Endothelial cell of umbilical vein (primary cell): ENCODE results near the gene COL21A1. TPM values are rescaled to one million over a fixed set of nuclear protein-coding genes. Genes with fewer than 3 reads are reported as not detected.

Experiments
- BruUV-seq: library from RNA; stranded (reverse); fragments of 400-500 nt; replicated peaks from 2 replicates; lab custom pipeline; 2021; lab: Mats Ljungman, UMichigan
- CTCF ChIA-PET: fragments of 300-600, 350-600 bp; sonication (Branson Sonifier 250); formaldehyde crosslinking; loops from one replicate; lab custom pipeline; 2021; ENCODE audit warnings: antibody characterized with exemption, inconsistent platforms; lab: Charles Lee
- POLR2A ChIA-PET: fragments of 300-600, 350-600 bp; sonication (Branson Sonifier 250); formaldehyde crosslinking; loops from one replicate; lab custom pipeline; 2021; ENCODE audit warnings: antibody characterized with exemption, inconsistent platforms; lab: Charles Lee
- DNase-seq: peaks from one replicate; pipeline ENCODE4 v3.0.0-alpha.2; 2011; ENCODE audit warnings: low read depth, low spot score
- FAIRE-seq: peaks from 2 replicates; lab custom pipeline; 2011; peaks lifted over from hg19 to GRCh38; lab: Jason Lieb, UNC
- H2AFZ ChIP-seq: 2 replicates; pipeline ENCODE4 v1.6.0; 2012; ENCODE audit warnings: low read depth, low read length, control low read depth, inconsistent platforms
- H3K27ac ChIP-seq: 2 replicates; pipeline ENCODE4 v1.5.1; 2011; ENCODE audit warnings: low read depth, mild to moderate bottlenecking, control low read depth, low read length, moderate library complexity; ENCODE audit not compliant: insufficient read depth
- H3K27me3 ChIP-seq, 2 experiments: 2 replicates each; pipeline versions ENCODE4 v1.6.0 to v1.6.1; 2011; ENCODE audit warnings: low read length in 2 of 2, mixed read lengths in 1 of 2; ENCODE audit not compliant: control insufficient read depth in 2 of 2, insufficient read depth in 2 of 2
- H3K36me3 ChIP-seq, 2 experiments: 2 replicates in 1 of 2; 3 replicates in 1 of 2; pipeline ENCODE4 v1.5.1; 2011; ENCODE audit warnings: low read length in 2 of 2, mild to moderate bottlenecking in 1 of 2, moderate library complexity in 1 of 2; ENCODE audit not compliant: control insufficient read depth in 2 of 2, insufficient read depth in 2 of 2; ENCODE audit errors: extremely low read depth in 1 of 2
- H3K4me1 ChIP-seq: 3 replicates; pipeline ENCODE4 v1.5.1; 2011; ENCODE audit warnings: mild to moderate bottlenecking, low read length; ENCODE audit not compliant: control insufficient read depth, insufficient read depth; ENCODE audit errors: extremely low read depth
- H3K4me2 ChIP-seq: 2 replicates; pipeline ENCODE4 v1.6.1; 2011; ENCODE audit warnings: low read length, control low read depth, mixed read lengths; ENCODE audit not compliant: insufficient read depth
- H3K4me3 ChIP-seq, 3 experiments: fragments of 200-600 bp in 1 of 3; sonication (generic), shearing (Covaris generic) in 1 of 3; replicated peaks in 1 of 3; 2 replicates each; pipeline ENCODE4 v1.5.1; 2011 to 2016; ENCODE audit warnings: control low read depth in 3 of 3, low read length in 3 of 3, mild to moderate bottlenecking in 2 of 3, inconsistent platforms in 1 of 3, low read depth in 1 of 3, moderate library complexity in 1 of 3; ENCODE audit not compliant: insufficient read depth in 1 of 3
- H3K79me2 ChIP-seq: 2 replicates; pipeline ENCODE4 v1.6.0; 2012; ENCODE audit warnings: low read length, inconsistent platforms; ENCODE audit not compliant: control insufficient read depth, insufficient read depth
- H3K9ac ChIP-seq: replicated peaks from 2 replicates; pipeline ENCODE3; 2011; ENCODE audit warnings: low read length, control low read depth; ENCODE audit not compliant: insufficient read depth; ENCODE audit errors: extremely low read depth
- H3K9me1 ChIP-seq: replicated peaks from 3 replicates; pipeline ENCODE4 v1.6.0; 2011; ENCODE audit warnings: mild to moderate bottlenecking, low read length; ENCODE audit not compliant: control insufficient read depth, insufficient read depth; ENCODE audit errors: extremely low read depth
- H3K9me3 ChIP-seq: replicated peaks from 2 replicates; pipeline ENCODE4 v1.5.1; 2012; ENCODE audit warnings: low read length, inconsistent platforms; ENCODE audit not compliant: control insufficient read depth, insufficient read depth
- H4K20me1 ChIP-seq: replicated peaks from 2 replicates; pipeline ENCODE3; 2011; ENCODE audit warnings: mild to moderate bottlenecking, low read length; ENCODE audit not compliant: control insufficient read depth, insufficient read depth; ENCODE audit errors: extremely low read depth
- EZH2 ChIP-seq: IDR thresholded peaks from 2 replicates; pipeline ENCODE4 v1.6.1; 2012; ENCODE audit warnings: borderline replicate concordance, low read depth, mild to moderate bottlenecking, moderate library complexity, low read length, inconsistent platforms; ENCODE audit not compliant: severe bottlenecking
- FOS ChIP-seq: IDR thresholded peaks from 2 replicates; pipeline ENCODE4 v1.6.1; 2011; ENCODE audit warnings: mild to moderate bottlenecking, low read length, moderate library complexity, borderline replicate concordance; ENCODE audit not compliant: insufficient read depth
- GATA2 ChIP-seq: IDR thresholded peaks from 2 replicates; pipeline ENCODE4 v1.7.0; 2011; ENCODE audit warnings: low read depth, mild to moderate bottlenecking, moderate library complexity, mixed read lengths, low read length; ENCODE audit not compliant: insufficient read length, insufficient read depth
- JUN ChIP-seq: IDR thresholded peaks from 2 replicates; pipeline ENCODE4 v1.6.1; 2011; ENCODE audit warnings: borderline replicate concordance, low read depth; ENCODE audit not compliant: insufficient read length, insufficient read depth
- MAX ChIP-seq: IDR thresholded peaks from 2 replicates; pipeline ENCODE4 v1.6.1; 2011; ENCODE audit not compliant: insufficient read depth, insufficient read length
- MYC ChIP-seq: IDR thresholded peaks from one replicate; pipeline ENCODE4 v1.6.1; 2011; ENCODE audit warnings: mild to moderate bottlenecking, low read depth, low read length
- POLR2A ChIP-seq: IDR thresholded peaks from 2 replicates; pipeline ENCODE4 v1.6.1; 2012; ENCODE audit warnings: low read depth, mild to moderate bottlenecking, control low read depth, low read length
- POLR2AphosphoS5 ChIP-seq: IDR thresholded peaks from 2 replicates; pipeline ENCODE4 v1.6.1; 2012; ENCODE audit warnings: low read depth, mild to moderate bottlenecking, control low read depth, low read length, moderate library complexity; ENCODE audit not compliant: insufficient read depth
- dilution Hi-C: fragments of 300-500 bp; cut with MboI; formaldehyde crosslinking; loops from one replicate; pipeline ENCODE4 v1.15.0; 2019; ENCODE audit warnings: low sequenced_read_pairs; ENCODE audit not compliant: extremely low pct_ligation_motif_present
- intact Hi-C: fragments of 100-400 bp; cut with micrococcal nuclease; formaldehyde crosslinking; loops from one replicate; pipeline ENCODE4 v1.10.0; 2022
- polyA plus RNA-seq, 4 experiments: library from polyadenylated mRNA; depleted of rRNA in 3 of 4; stranded (reverse) in 3 of 4; unstranded in 1 of 4; fragments of >200 nt; gene quantifications; 2 replicates each; pipeline versions ENCODE4 v1.2.1 to v1.2.3, GENCODE V29; 2011 to 2012; ENCODE audit warnings: missing spikeins in 1 of 4
- total RNA-seq: library from RNA; stranded (reverse); gene quantifications from 2 replicates; pipeline ENCODE4 v1.2.3, GENCODE V29; 2021

COL21A1 gene
- total and polyA plus RNA-seq, 2 donors (not counting 3 experiments of a cell fraction or from before 2014, with no cell fraction given): 0.22 to 1.4 TPM

DNA sequence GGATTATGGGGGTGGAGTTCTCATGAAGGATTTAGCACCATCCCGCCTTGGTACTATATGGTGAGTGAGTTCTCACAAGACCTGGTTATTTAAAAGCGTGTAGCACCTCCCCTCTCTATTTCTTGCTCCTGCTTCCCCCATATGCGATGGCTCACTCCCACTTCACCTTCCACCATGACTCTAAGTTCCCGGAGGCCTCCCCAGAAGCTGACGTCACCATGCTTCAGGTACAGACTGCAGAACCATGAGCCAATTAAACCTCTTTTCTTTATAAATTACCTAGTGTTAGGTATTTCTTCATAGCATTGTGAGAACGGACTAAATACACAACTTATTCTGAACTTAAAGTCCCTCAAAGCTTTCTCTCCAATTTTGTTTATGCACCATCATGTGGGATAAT lies 208.6 kb downstream of the COL21A1 start:
- CTCF ChIA-PET: no interaction called here
- intact Hi-C loops: no loop called here

GRCh38 chr6:56037601-56038000 lies 209.8 kb downstream of the COL21A1 start:
- no TSS peak for BruUV-seq
- no peak for FAIRE-seq

More for the DNA sequence above, 208.6 kb downstream of the COL21A1 start:
- POLR2A ChIA-PET: no interaction called here
- Histone ChIP-seq H4K20me1 (no peaks in the 10 kb centered on the region), H3K79me2 (no peaks in the 10 kb centered on the region), H3K36me3 (no peaks in the 10 kb centered on the region), H3K4me2 (no peak overlapping the region), H3K4me3 (no peak overlapping the region), H3K9me3 (no peaks in the 10 kb centered on the region), H3K4me1 (peaks cover 6% of the 10 kb centered on the region), H3K27me3 (no peaks in the 10 kb centered on the region), H3K27ac (no peak overlapping the region), H2AFZ (no peak overlapping the region), H3K9me1 (no peaks in the 10 kb centered on the region), H3K9ac (no peak overlapping the region)
- dilution Hi-C loops: no loop called here
- FAIRE-seq (no peak), DNase-seq (no peak)
- BruUV-seq: no TSS peak
- no peak for TF ChIP-seq MAX
- no peak for TF ChIP-seq MYC

More at GRCh38 chr6:56037601-56038000, 209.8 kb downstream of the COL21A1 start:
- Histone ChIP-seq H3K27me3 (no peaks in the 10 kb centered on the region), H3K36me3 (no peaks in the 10 kb centered on the region), H3K4me1 (no peaks in the 10 kb centered on the region), H3K9me1 (no peaks in the 10 kb centered on the region), H4K20me1 (no peaks in the 10 kb centered on the region), H3K79me2 (no peaks in the 10 kb centered on the region), H3K4me2 (no peak overlapping the region), H3K27ac (no peak overlapping the region), H3K9me3 (no peaks in the 10 kb centered on the region), H3K9ac (no peak overlapping the region), H2AFZ (no peak overlapping the region), H3K4me3 (no peak overlapping the region)
- intact Hi-C loops: no loop called here
- ChIA-PET CTCF (interaction anchor here (0.9 to 2.0 kb wide), 4 partner anchors 12 to 255 kb away, joined by 3 to 11 read pairs (median 4); no protein-coding TSS in a partner anchor), POLR2A (no interaction called here)
- dilution Hi-C loops: no loop called here
- DNase-seq: no peak
- no peak for TF ChIP-seq GATA2
- no peak for TF ChIP-seq EZH2
- no peak for TF ChIP-seq POLR2A
- no peak for TF ChIP-seq JUN
- no peak for TF ChIP-seq MYC
- TF ChIP-seq FOS: no peak
- no peak for TF ChIP-seq POLR2AphosphoS5
